HuH-7 (cell line): ENCODE results near the gene SNAPC1.
"Not testable (repeated sequence)": the region's sequence is repeated elsewhere in the genome, so short reads cannot be mapped to it uniquely, and the experiment has no call there.

Experiments
- DNase-seq: peaks from one replicate; pipeline ENCODE4 v3.0.0; 2011; ENCODE audit warnings: low spot score

SNAPC1 gene

GRCh38 chr14:61750708-61751474, 11.3 kb upstream of the SNAPC1 start:
- no peak for DNase-seq

GRCh38 chr14:61751475-61751989, 10.7 kb upstream of the SNAPC1 start:
- no peak for DNase-seq

- no peak for DNase-seq
Measured at GRCh38 chr14:61752626-61753025, 9.6 kb upstream of the SNAPC1 start.

- DNase-seq, result no peak
Measured at GRCh38 chr14:61753631-61754030, 8.6 kb upstream of the SNAPC1 start.

- DNase-seq, result no peak
Measured at GRCh38 chr14:61754627-61755381, 7.4 kb upstream of the SNAPC1 start.

GRCh38 chr14:61755382-61755742, 6.9 kb upstream of the SNAPC1 start:
- not testable (repeated sequence) for DNase-seq

GRCh38 chr14:61756135-61756534, 6.1 kb upstream of the SNAPC1 start:
- no peak for DNase-seq

- DNase-seq, result no peak
Measured at GRCh38 chr14:61759878-61760277, 2.3 kb upstream of the SNAPC1 start.

GRCh38 chr14:61761557-61761956, 663 bp upstream of the SNAPC1 start:
- DNase-seq, result no peak

GRCh38 chr14:61764342-61765122, 2.3 kb downstream of the SNAPC1 start:
- no peak for DNase-seq

GRCh38 chr14:61765225-61765943, 3.2 kb downstream of the SNAPC1 start:
- no peak for DNase-seq

- DNase-seq, result no peak
Measured at GRCh38 chr14:61766151-61766550, 3.9 kb downstream of the SNAPC1 start.

- no peak for DNase-seq
Measured at GRCh38 chr14:61768240-61768639, 6.0 kb downstream of the SNAPC1 start.

- no peak for DNase-seq
Measured at GRCh38 chr14:61769893-61770292, 7.7 kb downstream of the SNAPC1 start.

- no peak for DNase-seq
Measured at GRCh38 chr14:61774861-61775260, 12.6 kb downstream of the SNAPC1 start.

- no peak for DNase-seq
Measured at GRCh38 chr14:61780125-61780524, 17.9 kb downstream of the SNAPC1 start.

- no peak for DNase-seq
Measured at GRCh38 chr14:61797309-61797708, 35.1 kb downstream of the SNAPC1 start.

- DNase-seq, result no peak
Measured at GRCh38 chr14:61802010-61802568, 39.9 kb downstream of the SNAPC1 start.

- no peak for DNase-seq
Measured at GRCh38 chr14:61803755-61804154, 41.5 kb downstream of the SNAPC1 start.

- no peak for DNase-seq
Measured at GRCh38 chr14:61805451-61805850, 43.2 kb downstream of the SNAPC1 start.

- DNase-seq, result no peak
Measured at GRCh38 chr14:61811882-61812346, 49.7 kb downstream of the SNAPC1 start.
